HEK293 (cell line): ENCODE data around the gene SLC28A3.

ENCODE experiments used
- CTCF ChIA-PET: fragments of 350-600 bp; formaldehyde crosslinking; extraction: SDS; loops from one replicate; lab custom pipeline; 2021; ENCODE audit warnings: antibody characterized with exemption; lab: Yijun Ruan, JAX
- POLR2A ChIA-PET: fragments of 300-600 bp; formaldehyde crosslinking; extraction: SDS; loops from one replicate; lab custom pipeline; 2020; ENCODE audit warnings: antibody characterized with exemption, inconsistent platforms; lab: Yijun Ruan, JAX
- H3K27ac ChIP-seq: fragments of 200-500 bp; sonication (Bioruptor generic); 2 replicates; pipeline ENCODE4 v1.5.1; 2014; ENCODE audit warnings: low read depth, low read length, control low read depth, inconsistent platforms; ENCODE audit errors: extremely low read depth
- H3K36me3 ChIP-seq, 2 experiments: fragments of 200-500 bp in 1 of 2; sonication (Bioruptor generic) in 1 of 2; 1 replicate in 1 of 2; 2 replicates in 1 of 2; pipeline ENCODE4 v1.5.1; 2014 to 2017; ENCODE audit warnings: inconsistent platforms in 2 of 2, low read length in 2 of 2; ENCODE audit not compliant: control insufficient read depth in 2 of 2, insufficient read depth in 1 of 2
- H3K4me1 ChIP-seq: fragments of 200-500 bp; sonication (Bioruptor generic); 2 replicates; pipeline ENCODE4 v1.5.1; 2014; ENCODE audit warnings: mild to moderate bottlenecking, low read length, inconsistent platforms; ENCODE audit not compliant: control insufficient read depth, insufficient read depth
- H3K4me3 ChIP-seq: 2 replicates; pipeline ENCODE4 v1.5.1; 2011; ENCODE audit warnings: low read depth, mild to moderate bottlenecking, control low read depth, low read length, moderate library complexity
- H3K9me3 ChIP-seq: fragments of 200-500 bp; sonication (Bioruptor generic); 2 replicates; pipeline ENCODE4 v1.5.1; 2014; ENCODE audit warnings: low read depth, low read length, inconsistent platforms; ENCODE audit not compliant: control insufficient read depth, insufficient read depth
- FEZF1 ChIP-seq: fragments of 450-650 bp; formaldehyde crosslinking; IDR thresholded peaks from 2 replicates; pipeline ENCODE4 v1.5.1; 2016; ENCODE audit warnings: missing biosample characterization, missing genetic modification characterization
- GLI2 ChIP-seq: fragments of 450-650 bp; formaldehyde crosslinking; IDR thresholded peaks from 2 replicates; pipeline ENCODE4; 2017; ENCODE audit warnings: missing biosample characterization, missing genetic modification characterization, low read depth, borderline replicate concordance
- HOXA7 ChIP-seq: sonication (generic); formaldehyde crosslinking; IDR thresholded peaks from 2 replicates; pipeline ENCODE4 v1.8.1; 2022; ENCODE audit warnings: missing genetic modification reagents, borderline replicate concordance
- KLF1 ChIP-seq: fragments of 450-650 bp; formaldehyde crosslinking; IDR thresholded peaks from 2 replicates; pipeline ENCODE4 v1.5.1; 2016; ENCODE audit warnings: missing biosample characterization, missing genetic modification characterization
- SCRT2 ChIP-seq: fragments of 450-650 bp; formaldehyde crosslinking; IDR thresholded peaks from 2 replicates; pipeline ENCODE4 v1.5.1; 2016; ENCODE audit warnings: missing biosample characterization, missing genetic modification characterization
- ZFP3 ChIP-seq: fragments of 450-650 bp; formaldehyde crosslinking; IDR thresholded peaks from 2 replicates; pipeline ENCODE4 v1.5.1; 2016; ENCODE audit warnings: low read depth, missing biosample characterization, missing genetic modification characterization
- ZNF157 ChIP-seq: fragments of 450-650 bp; formaldehyde crosslinking; IDR thresholded peaks from 2 replicates; pipeline ENCODE4 v1.5.1; 2016; ENCODE audit warnings: missing biosample characterization, missing genetic modification characterization
- ZNF175 ChIP-seq: fragments of 450-650 bp; formaldehyde crosslinking; IDR thresholded peaks from 2 replicates; pipeline ENCODE4 v1.5.1; 2016; ENCODE audit warnings: missing biosample characterization, missing genetic modification characterization
- ZNF341 ChIP-seq: fragments of 450-650 bp; formaldehyde crosslinking; IDR thresholded peaks from 2 replicates; pipeline ENCODE4; 2016; ENCODE audit warnings: low read depth, missing biosample characterization, missing genetic modification characterization
- ZNF391 ChIP-seq: fragments of 450-650 bp; formaldehyde crosslinking; IDR thresholded peaks from 2 replicates; pipeline ENCODE4 v1.5.1; 2016; ENCODE audit warnings: low read depth, missing biosample characterization, missing genetic modification characterization, borderline replicate concordance
- ZNF624 ChIP-seq: fragments of 450-650 bp; formaldehyde crosslinking; IDR thresholded peaks from 2 replicates; pipeline ENCODE4 v1.5.1; 2017; ENCODE audit warnings: missing biosample characterization, missing genetic modification characterization
- ZNF677 ChIP-seq: fragments of 450-650 bp; IDR thresholded peaks from 2 replicates; pipeline ENCODE4 v1.5.0; 2018; ENCODE audit warnings: missing biosample characterization, mild to moderate bottlenecking, missing genetic modification characterization, moderate library complexity
- ZNF768 ChIP-seq: fragments of 450-650 bp; formaldehyde crosslinking; IDR thresholded peaks from 2 replicates; pipeline ENCODE4 v1.5.1; 2018; ENCODE audit warnings: missing biosample characterization, mild to moderate bottlenecking, missing genetic modification characterization
- TF ChIP-seq, protein P1 (sequence below): fragments of 450-650 bp; formaldehyde crosslinking; IDR thresholded peaks from 2 replicates; pipeline ENCODE4 v1.5.1; 2016; ENCODE audit warnings: missing biosample characterization, missing genetic modification characterization
- TF ChIP-seq, protein P2 (sequence below): fragments of 450-650 bp; formaldehyde crosslinking; IDR thresholded peaks from 2 replicates; pipeline ENCODE4 v1.5.1; 2016; ENCODE audit warnings: missing biosample characterization, missing genetic modification characterization
- TF ChIP-seq, protein P3 (sequence below): fragments of 450-650 bp; formaldehyde crosslinking; IDR thresholded peaks from 2 replicates; pipeline ENCODE4 v1.5.1; 2017; ENCODE audit warnings: missing biosample characterization, missing genetic modification characterization
- TF ChIP-seq, protein P4 (sequence below): fragments of 450-650 bp; formaldehyde crosslinking; IDR thresholded peaks from 2 replicates; pipeline ENCODE4 v1.5.1; 2017; ENCODE audit warnings: missing biosample characterization, missing genetic modification characterization
- TF ChIP-seq, protein P5 (sequence below): fragments of 450-650 bp; formaldehyde crosslinking; IDR thresholded peaks from 2 replicates; pipeline ENCODE4 v1.5.1; 2016; ENCODE audit warnings: missing biosample characterization, missing genetic modification characterization

Gene SLC28A3

DNA sequence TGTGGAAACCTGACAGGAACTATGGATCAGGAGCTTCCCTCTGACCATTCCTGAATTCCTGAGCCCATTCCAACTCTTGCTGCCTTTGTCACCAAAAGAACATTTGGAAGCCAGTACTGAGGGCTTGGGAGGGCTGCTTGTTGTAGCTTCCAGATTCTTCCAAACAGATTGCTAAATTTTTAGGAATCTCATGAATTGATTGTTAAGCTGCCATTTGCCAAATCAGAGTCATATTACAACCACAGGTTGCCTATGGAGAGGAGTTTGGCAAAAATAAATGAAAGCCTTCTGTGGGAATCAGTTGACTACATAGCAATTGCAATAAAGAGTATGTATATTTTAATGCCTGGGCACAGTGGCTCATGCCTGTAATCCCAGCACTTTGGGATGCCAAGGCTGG, 39.2 kb upstream of the SLC28A3 start:
- POLR2A ChIA-PET = no interaction called here
- CTCF ChIA-PET = interaction anchor here (0.6 to 0.9 kb wide), 2 partner anchors 17 to 1406 kb away, joined by 3 to 4 read pairs; no protein-coding TSS in a partner anchor

DNA sequence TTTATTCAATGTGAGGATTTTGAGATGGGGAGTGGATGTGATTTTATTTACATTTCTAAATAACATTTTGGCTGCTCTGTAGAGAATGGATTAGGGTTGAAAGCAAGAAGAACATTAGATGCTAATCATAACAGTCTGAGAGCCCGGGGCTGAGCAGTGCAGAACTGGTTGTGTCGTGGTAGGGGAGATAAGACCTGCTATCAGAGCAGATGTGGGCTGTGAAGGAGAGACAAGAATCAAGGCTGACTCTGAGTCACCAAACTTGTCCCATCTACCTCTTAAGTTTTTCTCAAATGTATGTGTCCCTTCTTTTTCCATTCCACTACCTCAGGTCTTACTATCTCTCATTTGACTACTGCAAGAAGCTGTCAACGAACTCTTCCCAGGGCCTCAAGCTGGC, 35.4 kb upstream of the SLC28A3 start:
- CTCF ChIA-PET = no interaction called here

More for the DNA sequence above, 39.2 kb upstream of the SLC28A3 start:
- Histone ChIP-seq H3K36me3 (no peaks in the 10 kb centered on the region), H3K27ac (no peak overlapping the region), H3K4me1 (no peaks in the 10 kb centered on the region), H3K9me3 (no peaks in the 10 kb centered on the region), H3K4me3 (no peak overlapping the region)
- TF ChIP-seq, protein P1, sequence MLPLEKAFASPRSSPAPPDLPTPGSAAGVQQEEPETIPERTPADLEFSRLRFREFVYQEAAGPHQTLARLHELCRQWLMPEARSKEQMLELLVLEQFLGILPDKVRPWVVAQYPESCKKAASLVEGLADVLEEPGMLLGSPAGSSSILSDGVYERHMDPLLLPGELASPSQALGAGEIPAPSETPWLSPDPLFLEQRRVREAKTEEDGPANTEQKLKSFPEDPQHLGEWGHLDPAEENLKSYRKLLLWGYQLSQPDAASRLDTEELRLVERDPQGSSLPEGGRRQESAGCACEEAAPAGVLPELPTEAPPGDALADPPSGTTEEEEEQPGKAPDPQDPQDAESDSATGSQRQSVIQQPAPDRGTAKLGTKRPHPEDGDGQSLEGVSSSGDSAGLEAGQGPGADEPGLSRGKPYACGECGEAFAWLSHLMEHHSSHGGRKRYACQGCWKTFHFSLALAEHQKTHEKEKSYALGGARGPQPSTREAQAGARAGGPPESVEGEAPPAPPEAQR (tag by site-specific recombination) = no peak
- TF ChIP-seq KLF1 (tag by site-specific recombination) (no peak), FEZF1 (tag by site-specific recombination) (no peak), ZNF677 (tag by site-specific recombination) (no peak), ZNF175 (tag by site-specific recombination) (no peak), ZFP3 (tag by site-specific recombination) (no peak), HOXA7 (CRISPR knock-in tag) (no peak), ZNF391 (tag by site-specific recombination) (no peak), SCRT2 (no peak), ZNF341 (tag by site-specific recombination) (no peak), GLI2 (tag by site-specific recombination) (no peak), ZNF157 (tag by site-specific recombination) (no peak)
- TF ChIP-seq, protein P2, sequence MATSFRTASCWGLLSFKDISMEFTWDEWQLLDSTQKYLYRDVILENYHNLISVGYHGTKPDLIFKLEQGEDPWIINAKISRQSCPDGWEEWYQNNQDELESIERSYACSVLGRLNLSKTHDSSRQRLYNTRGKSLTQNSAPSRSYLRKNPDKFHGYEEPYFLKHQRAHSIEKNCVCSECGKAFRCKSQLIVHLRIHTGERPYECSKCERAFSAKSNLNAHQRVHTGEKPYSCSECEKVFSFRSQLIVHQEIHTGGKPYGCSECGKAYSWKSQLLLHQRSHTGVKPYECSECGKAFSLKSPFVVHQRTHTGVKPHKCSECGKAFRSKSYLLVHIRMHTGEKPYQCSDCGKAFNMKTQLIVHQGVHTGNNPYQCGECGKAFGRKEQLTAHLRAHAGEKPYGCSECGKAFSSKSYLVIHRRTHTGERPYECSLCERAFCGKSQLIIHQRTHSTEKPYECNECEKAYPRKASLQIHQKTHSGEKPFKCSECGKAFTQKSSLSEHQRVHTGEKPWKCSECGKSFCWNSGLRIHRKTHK (tag by site-specific recombination) = no peak
- TF ChIP-seq, protein P3, sequence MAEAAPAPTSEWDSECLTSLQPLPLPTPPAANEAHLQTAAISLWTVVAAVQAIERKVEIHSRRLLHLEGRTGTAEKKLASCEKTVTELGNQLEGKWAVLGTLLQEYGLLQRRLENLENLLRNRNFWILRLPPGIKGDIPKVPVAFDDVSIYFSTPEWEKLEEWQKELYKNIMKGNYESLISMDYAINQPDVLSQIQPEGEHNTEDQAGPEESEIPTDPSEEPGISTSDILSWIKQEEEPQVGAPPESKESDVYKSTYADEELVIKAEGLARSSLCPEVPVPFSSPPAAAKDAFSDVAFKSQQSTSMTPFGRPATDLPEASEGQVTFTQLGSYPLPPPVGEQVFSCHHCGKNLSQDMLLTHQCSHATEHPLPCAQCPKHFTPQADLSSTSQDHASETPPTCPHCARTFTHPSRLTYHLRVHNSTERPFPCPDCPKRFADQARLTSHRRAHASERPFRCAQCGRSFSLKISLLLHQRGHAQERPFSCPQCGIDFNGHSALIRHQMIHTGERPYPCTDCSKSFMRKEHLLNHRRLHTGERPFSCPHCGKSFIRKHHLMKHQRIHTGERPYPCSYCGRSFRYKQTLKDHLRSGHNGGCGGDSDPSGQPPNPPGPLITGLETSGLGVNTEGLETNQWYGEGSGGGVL (tag by site-specific recombination) = no peak
- TF ChIP-seq, protein P4, sequence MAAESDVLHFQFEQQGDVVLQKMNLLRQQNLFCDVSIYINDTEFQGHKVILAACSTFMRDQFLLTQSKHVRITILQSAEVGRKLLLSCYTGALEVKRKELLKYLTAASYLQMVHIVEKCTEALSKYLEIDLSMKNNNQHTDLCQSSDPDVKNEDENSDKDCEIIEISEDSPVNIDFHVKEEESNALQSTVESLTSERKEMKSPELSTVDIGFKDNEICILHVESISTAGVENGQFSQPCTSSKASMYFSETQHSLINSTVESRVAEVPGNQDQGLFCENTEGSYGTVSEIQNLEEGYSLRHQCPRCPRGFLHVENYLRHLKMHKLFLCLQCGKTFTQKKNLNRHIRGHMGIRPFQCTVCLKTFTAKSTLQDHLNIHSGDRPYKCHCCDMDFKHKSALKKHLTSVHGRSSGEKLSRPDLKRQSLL (tag by site-specific recombination) = no peak
- TF ChIP-seq, protein P5, sequence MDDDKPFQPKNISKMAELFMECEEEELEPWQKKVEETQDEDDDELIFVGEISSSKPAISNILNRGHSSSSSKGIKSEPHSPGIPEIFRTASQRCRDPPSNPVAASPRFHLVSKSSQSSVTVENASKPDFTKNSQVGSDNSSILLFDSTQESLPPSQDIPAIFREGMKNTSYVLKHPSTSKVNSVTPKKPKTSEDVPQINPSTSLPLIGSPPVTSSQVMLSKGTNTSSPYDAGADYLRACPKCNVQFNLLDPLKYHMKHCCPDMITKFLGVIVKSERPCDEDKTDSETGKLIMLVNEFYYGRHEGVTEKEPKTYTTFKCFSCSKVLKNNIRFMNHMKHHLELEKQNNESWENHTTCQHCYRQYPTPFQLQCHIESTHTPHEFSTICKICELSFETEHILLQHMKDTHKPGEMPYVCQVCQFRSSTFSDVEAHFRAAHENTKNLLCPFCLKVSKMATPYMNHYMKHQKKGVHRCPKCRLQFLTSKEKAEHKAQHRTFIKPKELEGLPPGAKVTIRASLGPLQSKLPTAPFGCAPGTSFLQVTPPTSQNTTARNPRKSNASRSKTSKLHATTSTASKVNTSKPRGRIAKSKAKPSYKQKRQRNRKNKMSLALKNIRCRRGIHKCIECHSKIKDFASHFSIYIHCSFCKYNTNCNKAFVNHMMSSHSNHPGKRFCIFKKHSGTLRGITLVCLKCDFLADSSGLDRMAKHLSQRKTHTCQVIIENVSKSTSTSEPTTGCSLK (tag by site-specific recombination) = no peak

More for the DNA sequence above, 35.4 kb upstream of the SLC28A3 start:
- H3K4me3 ChIP-seq = no peak overlapping the region
- H3K27ac ChIP-seq = no peak overlapping the region
- TF ChIP-seq ZNF624 = no peak
- TF ChIP-seq ZNF768 = no peak
- no peaks in the 10 kb centered on the region for H3K36me3 ChIP-seq
- H3K9me3 ChIP-seq = no peaks in the 10 kb centered on the region
- H3K4me1 ChIP-seq = no peaks in the 10 kb centered on the region
- POLR2A ChIA-PET = no interaction called here
